Colonic mucosa (tissue), 4 donors: ENCODE measurements around the gene VAV2. TPM values are rescaled to one million over a fixed set of nuclear protein-coding genes. Genes with fewer than 3 reads are reported as not detected.
A peak's percentile ranks its signal among the peaks of the same experiment; 100 is the strongest.
"Not testable (repeated sequence)": the region's sequence is repeated elsewhere in the genome, so short reads cannot be mapped to it uniquely, and the experiment has no call there.

Source experiments
- DNase-seq: peaks from one replicate; pipeline ENCODE4 v3.0.0-alpha.2; 2020
- H3K27ac ChIP-seq: fragments of 200-600 bp; one replicate; pipeline ENCODE4 v1.8.0; 2021
- H3K27me3 ChIP-seq: fragments of 200-600 bp; one replicate; pipeline ENCODE4 v1.8.0; 2021
- H3K36me3 ChIP-seq: fragments of 200-600 bp; one replicate; pipeline ENCODE4 v1.8.0; 2021
- H3K4me1 ChIP-seq: fragments of 200-600 bp; one replicate; pipeline ENCODE4 v1.8.0; 2021; ENCODE audit warnings: mild to moderate bottlenecking
- H3K4me3 ChIP-seq: fragments of 200-600 bp; one replicate; pipeline ENCODE4 v1.8.0; 2021
- H3K9ac ChIP-seq, 2 donors: one replicate each; pipeline ENCODE4 v1.7.0; 2013; ENCODE audit warnings: control low read depth in 2 of 2, low read depth in 2 of 2, low read length in 2 of 2
- H3K9me3 ChIP-seq: fragments of 200-600 bp; one replicate; pipeline ENCODE4 v1.8.0; 2021
- CTCF ChIP-seq: fragments of 200-600 bp; IDR thresholded peaks from one replicate; pipeline ENCODE4 v1.8.0; 2022; ENCODE audit warnings: antibody characterized with exemption, mild to moderate bottlenecking
- intact Hi-C: fragments of 100-400 bp; cut with DNase I; formaldehyde crosslinking; loops from one replicate; pipeline ENCODE4 v1.14.1; 2022
- total RNA-seq, 2 donors: library from RNA; stranded (reverse); fragmentation: NEBNext Ultra II Directional in 1 of 2; extraction: Animal tissue kit (Norgen Biotek cat#: 25700) in 1 of 2; gene quantifications; one replicate each; pipeline ENCODE4 v1.2.1, GENCODE V29; 2021
- donor health status: healthy.
- donor health status: DM: no; HTN: no; CAD: no.
- donor health status: DM: no; HTN: no; CAD: no.

Gene VAV2
- total RNA-seq, 2 donors from 2014 or later: 30.7 to 45.1 TPM

DNA sequence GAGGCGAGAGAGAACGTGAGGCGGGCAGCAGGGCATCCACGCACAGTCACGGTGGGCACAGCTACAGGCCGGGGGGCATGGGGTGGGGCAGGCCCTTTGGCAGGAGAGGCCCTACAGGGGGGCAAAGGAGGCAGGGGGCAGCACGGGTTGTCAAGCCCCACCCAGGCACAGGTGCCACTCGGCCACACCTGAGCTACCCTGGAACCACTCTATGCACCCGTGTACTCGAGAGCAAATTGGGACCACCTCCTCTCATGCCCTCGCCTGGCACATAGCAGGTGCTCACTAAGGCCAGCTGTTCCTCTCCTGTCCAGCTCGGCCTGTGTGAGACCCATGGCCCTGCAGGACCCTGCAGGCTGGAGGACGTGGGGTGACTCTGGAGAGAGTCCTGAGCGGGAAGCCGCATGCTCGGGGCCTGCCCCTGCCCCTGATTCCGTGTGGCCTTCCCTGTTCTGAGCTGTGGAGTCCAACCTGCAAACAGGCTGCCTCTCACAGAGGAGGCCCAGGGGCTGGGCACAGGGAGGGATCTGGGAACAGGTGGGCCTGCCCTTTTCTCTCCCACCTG lies 222.5 kb downstream of the VAV2 start:
- Histone ChIP-seq H3K4me3 (no peak overlapping the region), H3K27me3 (no peaks in the 10 kb centered on the region), H3K9me3 (no peaks in the 10 kb centered on the region), H3K27ac (no peak overlapping the region), H3K9ac (no peak overlapping the region), H3K4me1 (no peaks in the 10 kb centered on the region), H3K36me3 (peaks cover 4% of the 10 kb centered on the region)
- TF ChIP-seq CTCF: no peak
- intact Hi-C loops: no loop called here
- DNase-seq: peak; percentile 13

DNA sequence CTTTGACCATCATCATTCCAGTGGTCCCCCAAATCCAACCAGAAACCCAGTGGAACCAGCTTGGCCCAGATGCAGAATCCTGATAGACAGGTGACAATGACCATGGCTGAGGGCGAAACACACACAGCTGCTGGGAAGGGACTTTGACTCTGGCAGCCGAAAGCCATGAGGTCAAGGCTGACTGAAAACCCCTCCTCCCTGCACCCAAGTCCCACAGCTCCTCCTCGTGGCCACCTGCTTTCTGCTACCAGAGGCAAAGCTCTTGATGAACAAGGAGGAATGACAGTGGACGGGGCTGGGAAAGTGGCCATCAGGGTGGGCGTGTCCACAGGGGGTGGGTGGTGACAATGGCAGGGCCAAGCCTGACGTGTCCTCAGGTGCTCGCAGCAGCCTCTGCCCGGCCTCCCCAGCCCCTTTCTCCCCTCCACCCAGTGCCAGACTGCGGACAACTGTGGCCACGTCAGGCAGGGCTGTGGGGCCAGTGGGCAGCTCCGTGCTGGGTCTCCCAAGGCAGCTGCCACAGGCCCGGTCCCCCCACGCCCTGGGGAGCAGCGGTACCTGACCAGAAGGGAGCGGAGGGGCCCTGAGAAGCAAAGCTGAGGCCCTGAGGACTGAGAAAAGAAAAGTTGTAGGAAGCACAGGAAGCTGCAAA lies 223.1 kb downstream of the VAV2 start:
- DNase-seq: no peak
- H3K9ac ChIP-seq: no peak overlapping the region
- no peak overlapping the region for H3K27ac ChIP-seq
- no peaks in the 10 kb centered on the region for H3K4me1 ChIP-seq
- no peak overlapping the region for H3K4me3 ChIP-seq
- H3K27me3 ChIP-seq: no peaks in the 10 kb centered on the region
- TF ChIP-seq CTCF: no peak
- H3K36me3 ChIP-seq: peaks cover 4% of the 10 kb centered on the region
- H3K9me3 ChIP-seq: no peaks in the 10 kb centered on the region
- intact Hi-C loops: no loop called here

- TF ChIP-seq CTCF: no peak
Measured at GRCh38 chr9:133768371-133768858, 223.7 kb downstream of the VAV2 start.

GRCh38 chr9:133767625-133768024 lies 224.5 kb downstream of the VAV2 start:
- Histone ChIP-seq H3K9ac (no peak overlapping the region), H3K9me3 (no peaks in the 10 kb centered on the region), H3K27ac (no peak overlapping the region), H3K36me3 (peaks cover 4% of the 10 kb centered on the region), H3K4me3 (no peak overlapping the region), H3K4me1 (no peaks in the 10 kb centered on the region), H3K27me3 (no peaks in the 10 kb centered on the region)
- no peak for TF ChIP-seq CTCF
- intact Hi-C loops: no loop called here
- DNase-seq: no peak

More at GRCh38 chr9:133768371-133768858, 223.7 kb downstream of the VAV2 start:
- Histone ChIP-seq H3K9me3 (no peaks in the 10 kb centered on the region), H3K27me3 (no peaks in the 10 kb centered on the region), H3K36me3 (peaks cover 4% of the 10 kb centered on the region), H3K27ac (no peak overlapping the region), H3K9ac (no peak overlapping the region), H3K4me3 (no peak overlapping the region), H3K4me1 (no peaks in the 10 kb centered on the region)
- DNase-seq: no peak
- intact Hi-C loops: no loop called here

GRCh38 chr9:133767008-133767407 lies 225.1 kb downstream of the VAV2 start:
- DNase-seq: no peak

GRCh38 chr9:133766234-133766633 lies 225.9 kb downstream of the VAV2 start:
- H3K4me1 ChIP-seq, H3K9me3 ChIP-seq, H3K9ac ChIP-seq, intact Hi-C loops, H3K27me3 ChIP-seq, DNase-seq, H3K36me3 ChIP-seq, H3K4me3 ChIP-seq, H3K27ac ChIP-seq: not testable (repeated sequence)

More at GRCh38 chr9:133767008-133767407, 225.1 kb downstream of the VAV2 start:
- Histone ChIP-seq H3K4me3 (no peak overlapping the region), H3K27ac (no peak overlapping the region), H3K4me1 (no peaks in the 10 kb centered on the region), H3K9ac (no peak overlapping the region), H3K36me3 (peaks cover 4% of the 10 kb centered on the region), H3K27me3 (no peaks in the 10 kb centered on the region), H3K9me3 (no peaks in the 10 kb centered on the region)
- no peak for TF ChIP-seq CTCF
- intact Hi-C loops: no loop called here
